HFF-Myc (cell line): ENCODE results near the gene CBLC.
A peak's percentile ranks its signal among the peaks of the same experiment; 100 is the strongest.

ENCODE experiments used
- DNase-seq: peaks from one replicate; pipeline ENCODE4 v3.0.0-alpha.2; 2011; ENCODE audit warnings: low read depth; ENCODE audit errors: extremely low read depth
- H3K4me3 ChIP-seq: replicated peaks from 2 replicates; pipeline ENCODE4 v1.5.1; 2011; ENCODE audit warnings: low read depth, mild to moderate bottlenecking, control low read depth, low read length
- CTCF ChIP-seq: IDR thresholded peaks from 2 replicates; pipeline ENCODE4 v1.5.1; 2012; ENCODE audit warnings: mild to moderate bottlenecking, low read depth, low read length, control low read depth; ENCODE audit errors: missing control alignments

The CBLC gene

GRCh38 chr19:44741258-44741731, 36.4 kb upstream of the CBLC start:
- no peak overlapping the region for H3K4me3 ChIP-seq
- TF ChIP-seq CTCF = no peak
- DNase-seq = no peak

DNA sequence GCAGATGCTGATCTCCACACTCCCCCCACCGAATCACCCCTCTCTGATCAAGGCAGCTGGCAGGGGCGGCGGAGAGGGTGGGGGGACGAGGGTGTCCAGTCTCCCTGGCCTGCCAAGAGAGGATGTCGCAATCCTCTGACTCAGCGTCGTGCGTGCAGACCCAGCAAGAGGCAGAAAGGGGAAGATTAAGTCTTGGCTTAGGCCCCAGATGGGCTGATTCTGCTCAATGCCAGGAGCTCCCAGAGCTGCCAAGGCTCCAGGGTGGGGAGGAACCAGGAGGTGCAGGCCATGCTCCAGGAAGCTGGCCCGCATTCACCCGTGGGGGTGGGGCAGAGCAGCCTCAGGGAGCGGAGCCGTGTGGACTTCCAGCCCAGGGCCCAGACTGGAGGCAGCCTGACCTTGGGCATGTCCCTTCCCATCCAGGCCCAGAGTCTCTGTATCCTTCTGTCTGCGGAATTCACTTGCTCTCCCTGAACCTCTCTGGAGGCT, 35.8 kb upstream of the CBLC start:
- peak; percentile 99 for DNase-seq
- no peak for TF ChIP-seq CTCF
- H3K4me3 ChIP-seq = no peak overlapping the region

DNA sequence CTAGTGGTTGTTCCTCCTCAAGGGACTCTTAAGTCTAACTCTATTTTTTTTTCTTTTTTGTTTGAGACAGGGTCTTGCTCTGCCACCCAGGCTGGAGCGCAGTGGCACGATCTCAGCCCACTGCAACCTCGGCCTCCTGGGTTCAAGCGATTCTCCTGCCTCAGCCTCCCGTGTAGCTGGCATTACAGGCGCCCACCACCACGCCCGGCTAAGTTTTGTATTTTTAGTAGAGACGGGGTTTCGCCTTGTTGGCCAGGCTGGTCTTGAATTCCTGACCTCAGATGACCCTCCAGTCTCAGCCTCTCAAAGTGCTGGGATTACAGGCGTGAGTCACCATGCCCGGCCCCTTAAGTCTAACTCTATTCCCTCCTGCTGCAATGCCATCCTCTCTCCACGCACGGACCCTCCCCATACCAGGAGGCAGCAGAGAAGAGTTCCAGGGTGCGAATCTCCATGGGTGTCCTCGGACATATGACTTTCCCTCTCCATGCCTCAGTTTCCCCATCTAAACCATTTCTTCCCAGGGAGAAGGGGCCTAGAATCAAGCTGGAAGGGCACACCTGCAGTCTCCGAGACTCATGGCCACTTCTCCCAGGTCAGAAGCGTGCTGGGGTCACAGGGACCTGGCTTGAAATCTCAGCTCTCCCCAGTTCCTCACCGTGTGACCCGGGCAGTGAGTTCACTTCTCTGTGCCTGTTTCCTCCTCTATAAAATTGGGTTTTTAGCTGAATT, 35.2 kb upstream of the CBLC start:
- no peak overlapping the region for H3K4me3 ChIP-seq
- no peak for DNase-seq
- no peak for TF ChIP-seq CTCF

DNA sequence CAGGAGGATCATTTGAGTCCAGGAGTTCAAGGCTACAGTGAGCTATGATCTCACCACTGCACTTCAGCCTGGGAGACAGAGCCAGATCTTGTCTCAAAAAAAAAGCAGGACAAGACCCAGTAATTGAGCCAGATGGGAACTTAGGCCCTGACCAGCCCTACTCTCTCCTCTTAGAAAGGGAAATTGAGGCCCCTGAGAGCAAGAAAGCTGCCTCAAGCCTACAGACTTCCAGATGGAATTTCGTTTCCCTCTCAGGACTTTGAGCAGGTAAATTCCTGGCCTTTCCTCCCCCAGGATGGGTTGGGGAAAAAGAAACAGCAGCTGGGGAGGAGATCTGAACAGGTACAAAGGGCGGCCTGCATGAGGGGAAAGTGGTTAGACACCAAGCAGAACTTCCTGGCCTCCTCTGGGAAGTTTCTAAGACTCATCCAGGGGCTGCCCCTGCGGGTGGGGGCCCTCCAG, 32.8 kb upstream of the CBLC start:
- no peak for DNase-seq
- H3K4me3 ChIP-seq = no peak overlapping the region
- TF ChIP-seq CTCF = no peak

DNA sequence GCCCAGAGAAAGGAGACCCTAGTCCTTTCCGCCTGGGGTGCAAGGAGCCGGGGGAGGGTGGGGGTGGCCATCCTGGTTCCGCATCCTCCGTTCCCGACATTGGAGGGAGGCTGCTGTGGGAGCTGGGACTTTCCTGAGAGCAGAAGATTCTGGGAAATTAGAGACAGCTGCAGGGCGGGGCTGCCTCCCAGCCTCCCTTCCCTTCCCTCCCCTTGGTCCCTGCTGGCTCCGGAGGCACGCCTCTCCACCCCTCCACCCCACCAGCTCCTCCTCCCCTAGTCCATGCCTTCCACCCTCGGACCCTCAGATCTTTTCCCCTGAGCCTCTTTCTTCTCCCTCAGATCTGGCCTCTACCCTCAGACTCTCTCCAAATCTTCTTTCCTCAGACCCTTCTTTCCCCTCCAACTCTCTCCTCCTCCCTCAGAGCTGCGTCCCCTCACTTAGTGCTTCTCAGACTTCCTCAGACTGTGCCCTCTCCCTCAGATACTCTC, 32.3 kb upstream of the CBLC start:
- TF ChIP-seq CTCF = no peak
- no peak for DNase-seq

DNA sequence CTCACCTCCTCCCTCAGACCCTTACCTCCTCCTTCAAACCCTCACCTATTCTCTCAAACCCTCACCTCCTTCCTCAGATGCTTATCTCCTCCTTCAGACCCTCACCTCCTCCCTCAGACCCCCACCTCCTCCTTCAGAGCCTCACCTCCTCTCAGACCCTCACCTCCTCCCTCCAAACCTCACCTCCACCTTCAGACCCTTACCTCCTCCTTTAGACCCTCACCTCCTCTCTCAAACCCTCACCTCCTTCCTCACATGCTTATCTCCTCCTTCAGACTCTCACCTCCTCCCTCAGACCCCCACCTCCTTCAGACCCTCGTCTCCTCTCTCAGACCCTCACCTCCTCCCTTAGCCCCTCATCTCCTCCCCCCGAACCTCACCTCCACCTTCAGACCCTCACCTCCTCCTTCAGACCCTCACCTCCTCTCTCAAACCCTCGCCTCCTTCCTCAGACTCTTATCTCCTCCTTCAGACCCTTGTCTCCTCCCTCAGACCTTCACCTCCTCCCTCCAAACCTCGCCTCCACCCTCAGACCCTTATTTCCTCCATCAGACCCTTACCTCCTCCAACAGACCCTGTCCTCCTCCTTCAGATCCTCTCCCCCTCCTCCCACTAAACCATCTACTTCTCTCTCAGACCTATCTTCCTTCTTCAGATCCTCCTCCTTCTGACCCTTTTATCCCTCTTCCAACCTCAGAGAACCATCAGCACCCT, 31.6 kb upstream of the CBLC start:
- no peak overlapping the region for H3K4me3 ChIP-seq
- no peak for TF ChIP-seq CTCF

More for the DNA sequence above, 32.3 kb upstream of the CBLC start:
- H3K4me3 ChIP-seq = no peak overlapping the region

More for the DNA sequence above, 31.6 kb upstream of the CBLC start:
- no peak for DNase-seq
